HepG2 (cell line): ENCODE results near the gene ESRRB. TPM values are rescaled to one million over a fixed set of nuclear protein-coding genes. Genes with fewer than 3 reads are reported as not detected.

Source experiments
- CHCHD3 ChIP-seq: sonication (generic); formaldehyde crosslinking; IDR thresholded peaks from 2 replicates; pipeline ENCODE4 v1.8.0; 2022; ENCODE audit warnings: mild to moderate bottlenecking, missing genetic modification reagents, moderate library complexity
- KDM4B ChIP-seq: sonication (generic); formaldehyde crosslinking; IDR thresholded peaks from 2 replicates; pipeline ENCODE4 v1.4.0; 2020; ENCODE audit warnings: missing genetic modification reagents
- MTF1 ChIP-seq: sonication (generic); formaldehyde crosslinking; IDR thresholded peaks from 2 replicates; pipeline ENCODE4 v1.5.0; 2020; ENCODE audit warnings: missing genetic modification reagents
- PAX8 ChIP-seq: sonication (generic); formaldehyde crosslinking; IDR thresholded peaks from 2 replicates; pipeline ENCODE4 v1.8.0; 2022; ENCODE audit warnings: mild to moderate bottlenecking, missing genetic modification reagents, borderline replicate concordance
- PHF5A ChIP-seq: IDR thresholded peaks from one replicate; pipeline ENCODE4 v1.6.1; 2018; ENCODE audit warnings: low read depth, missing genetic modification reagents; ENCODE audit not compliant: unreplicated experiment
- POLR2AphosphoS2 ChIP-seq: IDR thresholded peaks from 2 replicates; pipeline ENCODE4 v1.6.1; 2011; ENCODE audit warnings: low read depth, low read length, improper control_type of control experiment
- SOX6 ChIP-seq, 2 experiments: fragments of 450-650 bp in 1 of 2; sonication (generic) in 1 of 2; formaldehyde crosslinking in 1 of 2; IDR thresholded peaks; 2 replicates each; pipeline versions ENCODE4 v1.4.0 to v1.6.1; 2017 to 2020; ENCODE audit warnings: antibody characterized with exemption in 1 of 2, mild to moderate bottlenecking in 1 of 2, missing genetic modification reagents in 1 of 2
- ZIK1 ChIP-seq: sonication (generic); formaldehyde crosslinking; IDR thresholded peaks from 2 replicates; pipeline ENCODE4 v1.5.0; 2020; ENCODE audit warnings: mild to moderate bottlenecking, low read depth, missing genetic modification reagents, borderline replicate concordance
- ZNF841 ChIP-seq: sonication (generic); formaldehyde crosslinking; IDR thresholded peaks from 2 replicates; pipeline ENCODE4 v1.8.1; 2023; ENCODE audit warnings: missing genetic modification reagents, borderline replicate concordance
- polyA plus RNA-seq, 8 experiments: library from polyadenylated mRNA; depleted of rRNA in 3 of 8; stranded (reverse) in 7 of 8; unstranded in 1 of 8; fragments of >200 nt; fragmentation: Illumina TruSeq in 4 of 8; extraction: Trizol in 4 of 8; gene quantifications; 2 replicates each; pipeline versions ENCODE4 v1.2.1 to v1.2.3, GENCODE V29; 2011 to 2016; ENCODE audit warnings: low read depth in 4 of 8, missing spikeins in 1 of 8, mixed read lengths in 1 of 8; ENCODE audit not compliant: insufficient read depth in 1 of 8
- total RNA-seq, 5 experiments: library from RNA; depleted of rRNA; stranded (reverse); fragments of >200 nt; fragmentation: Illumina TruSeq; extraction: Trizol; gene quantifications; 2 replicates each; pipeline ENCODE4 v1.2.3, GENCODE V29; 2016; ENCODE audit warnings: low read depth in 1 of 5
- TF ChIP-seq, protein P1 (sequence below): sonication (generic); formaldehyde crosslinking; IDR thresholded peaks from 2 replicates; pipeline ENCODE4 v1.5.0; 2020; ENCODE audit warnings: mild to moderate bottlenecking, missing genetic modification reagents
- TF ChIP-seq, protein P2 (sequence below): fragments of 450-650 bp; IDR thresholded peaks from 2 replicates; pipeline ENCODE4 v1.6.1; 2016

Gene ESRRB
- total and polyA plus RNA-seq, 2 of the 13 experiments (the other 11 are each of a cell fraction or from before 2014, with no cell fraction given), result 0.04 to 0.33 TPM

DNA sequence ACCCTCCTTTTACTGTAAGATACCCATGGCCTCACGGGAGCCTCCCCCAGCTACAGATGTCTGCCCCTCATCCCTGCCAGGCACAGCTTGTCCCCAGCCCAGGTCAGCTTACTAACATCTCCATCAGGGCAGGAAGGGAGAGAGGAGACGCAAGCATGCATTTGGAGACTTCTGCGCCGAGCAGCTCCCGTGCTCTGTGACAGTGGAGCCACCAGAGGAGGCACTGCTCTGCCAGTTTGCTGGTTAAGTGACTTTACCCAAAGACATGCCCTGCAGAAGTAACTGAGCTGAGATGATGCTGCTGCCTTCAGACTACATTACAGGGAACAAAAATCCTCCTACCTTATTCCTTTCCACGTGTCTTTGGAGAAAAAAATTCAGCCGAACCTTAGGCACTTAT lies 133.4 kb downstream of the ESRRB start (continued):
- TF ChIP-seq, protein P1, sequence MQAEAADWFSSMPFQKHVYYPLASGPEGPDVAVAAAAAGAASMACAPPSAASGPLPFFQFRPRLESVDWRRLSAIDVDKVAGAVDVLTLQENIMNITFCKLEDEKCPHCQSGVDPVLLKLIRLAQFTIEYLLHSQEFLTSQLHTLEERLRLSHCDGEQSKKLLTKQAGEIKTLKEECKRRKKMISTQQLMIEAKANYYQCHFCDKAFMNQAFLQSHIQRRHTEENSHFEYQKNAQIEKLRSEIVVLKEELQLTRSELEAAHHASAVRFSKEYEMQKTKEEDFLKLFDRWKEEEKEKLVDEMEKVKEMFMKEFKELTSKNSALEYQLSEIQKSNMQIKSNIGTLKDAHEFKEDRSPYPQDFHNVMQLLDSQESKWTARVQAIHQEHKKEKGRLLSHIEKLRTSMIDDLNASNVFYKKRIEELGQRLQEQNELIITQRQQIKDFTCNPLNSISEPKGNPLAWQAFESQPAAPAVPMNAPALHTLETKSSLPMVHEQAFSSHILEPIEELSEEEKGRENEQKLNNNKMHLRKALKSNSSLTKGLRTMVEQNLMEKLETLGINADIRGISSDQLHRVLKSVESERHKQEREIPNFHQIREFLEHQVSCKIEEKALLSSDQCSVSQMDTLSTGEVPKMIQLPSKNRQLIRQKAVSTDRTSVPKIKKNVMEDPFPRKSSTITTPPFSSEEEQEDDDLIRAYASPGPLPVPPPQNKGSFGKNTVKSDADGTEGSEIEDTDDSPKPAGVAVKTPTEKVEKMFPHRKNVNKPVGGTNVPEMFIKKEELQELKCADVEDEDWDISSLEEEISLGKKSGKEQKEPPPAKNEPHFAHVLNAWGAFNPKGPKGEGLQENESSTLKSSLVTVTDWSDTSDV (CRISPR knock-in tag), result no peak
- TF ChIP-seq, protein P2, sequence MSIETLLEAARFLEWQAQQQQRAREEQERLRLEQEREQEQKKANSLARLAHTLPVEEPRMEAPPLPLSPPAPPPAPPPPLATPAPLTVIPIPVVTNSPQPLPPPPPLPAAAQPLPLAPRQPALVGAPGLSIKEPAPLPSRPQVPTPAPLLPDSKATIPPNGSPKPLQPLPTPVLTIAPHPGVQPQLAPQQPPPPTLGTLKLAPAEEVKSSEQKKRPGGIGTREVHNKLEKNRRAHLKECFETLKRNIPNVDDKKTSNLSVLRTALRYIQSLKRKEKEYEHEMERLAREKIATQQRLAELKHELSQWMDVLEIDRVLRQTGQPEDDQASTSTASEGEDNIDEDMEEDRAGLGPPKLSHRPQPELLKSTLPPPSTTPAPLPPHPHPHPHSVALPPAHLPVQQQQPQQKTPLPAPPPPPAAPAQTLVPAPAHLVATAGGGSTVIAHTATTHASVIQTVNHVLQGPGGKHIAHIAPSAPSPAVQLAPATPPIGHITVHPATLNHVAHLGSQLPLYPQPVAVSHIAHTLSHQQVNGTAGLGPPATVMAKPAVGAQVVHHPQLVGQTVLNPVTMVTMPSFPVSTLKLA, result no peak
- TF ChIP-seq PAX8 (CRISPR knock-in tag) (no peak), SOX6 (IDR thresholded peaks at IDR 0.05) (no peak), SOX6 (CRISPR knock-in tag; IDR thresholded peaks at IDR 0.05) (no peak), MTF1 (CRISPR knock-in tag) (no peak), ZIK1 (CRISPR knock-in tag) (no peak), ZNF841 (CRISPR knock-in tag) (no peak), KDM4B (CRISPR knock-in tag) (no peak), PHF5A (CRISPR knock-in tag) (no peak), CHCHD3 (CRISPR knock-in tag) (no peak), POLR2AphosphoS2 (no peak)
- TF ChIP-seq, all 625 proteins: peak for 0
